Nephron progenitor cell (in vitro differentiated cells): ENCODE results near the gene FAM177A1.
A peak's percentile ranks its signal among the peaks of the same experiment; 100 is the strongest.
"Not testable (repeated sequence)": the region's sequence is repeated elsewhere in the genome, so short reads cannot be mapped to it uniquely, and the experiment has no call there.

ENCODE experiments used
- DNase-seq: peaks from one replicate; pipeline ENCODE4 v3.0.0; 2021
- H3K27ac Mint-ChIP-seq: 2 replicates; pipeline ENCODE4 v1.8.0; 2021; ENCODE audit warnings: mild to moderate bottlenecking, moderate library complexity, mixed read lengths
- H3K27me3 Mint-ChIP-seq: 2 replicates; pipeline ENCODE4 v1.8.0; 2021; ENCODE audit warnings: mild to moderate bottlenecking, low read depth, mixed read lengths; ENCODE audit not compliant: poor library complexity
- H3K36me3 Mint-ChIP-seq: 2 replicates; pipeline ENCODE4 v1.8.0; 2021; ENCODE audit warnings: low read depth, mixed read lengths
- H3K4me1 Mint-ChIP-seq: 2 replicates; pipeline ENCODE4 v1.8.0; 2021; ENCODE audit warnings: mixed read lengths
- H3K4me3 Mint-ChIP-seq: 2 replicates; pipeline ENCODE4 v1.8.0; 2021; ENCODE audit warnings: mild to moderate bottlenecking, moderate library complexity, mixed read lengths
- H3K9me3 Mint-ChIP-seq: 2 replicates; pipeline ENCODE4 v1.8.0; 2021; ENCODE audit warnings: mild to moderate bottlenecking, moderate library complexity, mixed read lengths
- TF ChIP-seq, protein P1 (sequence below): fragments of 200-600 bp; sonication (generic); IDR thresholded peaks from 2 replicates; pipeline ENCODE4 v1.5.0; 2021; ENCODE audit warnings: antibody characterized with exemption

Gene FAM177A1

DNA sequence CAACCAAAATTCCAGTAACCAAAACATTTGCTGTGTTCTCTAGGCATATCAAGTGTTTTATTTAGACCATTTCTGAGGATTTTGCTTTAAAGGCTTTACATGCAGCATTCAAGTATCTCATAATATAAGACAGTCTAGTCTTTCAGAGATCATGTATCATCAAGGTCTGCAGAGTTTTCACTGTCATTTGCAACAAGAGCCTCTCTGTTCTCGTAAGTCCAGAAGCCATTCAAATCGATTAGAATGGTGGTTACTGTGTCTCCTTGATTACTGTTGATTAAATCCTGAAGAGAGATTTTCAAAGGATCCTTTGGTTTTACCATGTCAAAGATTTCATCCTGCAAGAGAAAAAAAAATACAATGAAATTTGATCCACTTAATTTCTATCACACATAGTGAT lies 39.4 kb downstream of the FAM177A1 start:
- TF ChIP-seq, protein P1, sequence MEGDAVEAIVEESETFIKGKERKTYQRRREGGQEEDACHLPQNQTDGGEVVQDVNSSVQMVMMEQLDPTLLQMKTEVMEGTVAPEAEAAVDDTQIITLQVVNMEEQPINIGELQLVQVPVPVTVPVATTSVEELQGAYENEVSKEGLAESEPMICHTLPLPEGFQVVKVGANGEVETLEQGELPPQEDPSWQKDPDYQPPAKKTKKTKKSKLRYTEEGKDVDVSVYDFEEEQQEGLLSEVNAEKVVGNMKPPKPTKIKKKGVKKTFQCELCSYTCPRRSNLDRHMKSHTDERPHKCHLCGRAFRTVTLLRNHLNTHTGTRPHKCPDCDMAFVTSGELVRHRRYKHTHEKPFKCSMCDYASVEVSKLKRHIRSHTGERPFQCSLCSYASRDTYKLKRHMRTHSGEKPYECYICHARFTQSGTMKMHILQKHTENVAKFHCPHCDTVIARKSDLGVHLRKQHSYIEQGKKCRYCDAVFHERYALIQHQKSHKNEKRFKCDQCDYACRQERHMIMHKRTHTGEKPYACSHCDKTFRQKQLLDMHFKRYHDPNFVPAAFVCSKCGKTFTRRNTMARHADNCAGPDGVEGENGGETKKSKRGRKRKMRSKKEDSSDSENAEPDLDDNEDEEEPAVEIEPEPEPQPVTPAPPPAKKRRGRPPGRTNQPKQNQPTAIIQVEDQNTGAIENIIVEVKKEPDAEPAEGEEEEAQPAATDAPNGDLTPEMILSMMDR, result no peak
- Mint-ChIP-seq H3K27me3 (no peaks in the 10 kb centered on the region), H3K27ac (peak overlapping the region; percentile 43), H3K4me1 (no peaks in the 10 kb centered on the region), H3K9me3 (no peaks in the 10 kb centered on the region), H3K4me3 (no peak overlapping the region), H3K36me3 (peaks cover 55% of the 10 kb centered on the region)
- DNase-seq, result no peak

DNA sequence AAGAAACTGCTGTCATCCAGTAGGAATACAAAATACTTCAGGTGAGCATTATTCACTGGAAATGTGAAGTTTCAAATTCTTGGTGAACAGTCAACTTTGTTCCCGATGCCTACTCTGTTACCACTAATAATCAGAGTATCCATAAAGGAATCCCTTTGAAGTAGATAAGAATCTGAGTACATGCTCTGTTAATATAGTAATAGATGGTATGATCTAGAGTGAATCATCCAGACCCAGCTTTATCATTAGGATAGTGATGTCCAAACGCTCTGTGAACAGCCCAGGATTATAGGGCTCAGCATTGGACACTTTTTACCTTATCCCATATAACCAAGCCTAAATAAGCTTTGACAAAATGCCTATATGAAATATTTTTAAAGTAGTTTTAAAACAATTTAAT lies 42.4 kb downstream of the FAM177A1 start:
- Mint-ChIP-seq H3K36me3 (peaks cover 71% of the 10 kb centered on the region), H3K4me3 (no peak overlapping the region), H3K27me3 (peaks cover 4% of the 10 kb centered on the region), H3K9me3 (peaks cover 15% of the 10 kb centered on the region), H3K4me1 (no peaks in the 10 kb centered on the region), H3K27ac (peak overlapping the region; percentile 33)
- DNase-seq, result no peak
- TF ChIP-seq, protein P1, result no peak

DNA sequence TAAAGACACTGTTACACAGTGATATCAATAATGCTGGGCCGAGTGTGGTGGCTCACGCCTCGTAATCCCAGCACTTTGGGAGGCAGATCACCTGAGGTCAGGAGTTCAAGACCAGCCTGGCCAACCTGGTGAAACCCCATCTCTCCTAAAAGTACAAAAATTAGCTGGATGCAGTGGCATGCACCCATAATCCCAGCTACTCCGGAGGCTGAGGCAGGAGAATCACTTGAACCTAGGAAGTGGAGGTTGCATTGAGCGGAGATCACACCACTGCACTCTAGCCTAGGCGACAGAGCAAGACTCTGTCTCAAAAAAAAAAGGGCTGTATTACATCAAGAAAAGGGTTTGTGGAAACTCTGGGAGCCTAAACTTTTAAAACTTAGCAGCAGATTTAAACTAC lies 48.6 kb downstream of the FAM177A1 start:
- not testable (repeated sequence) for H3K27me3 Mint-ChIP-seq, H3K27ac Mint-ChIP-seq, DNase-seq, H3K4me3 Mint-ChIP-seq, H3K4me1 Mint-ChIP-seq
- Mint-ChIP-seq H3K36me3 (peaks cover 79% of the 10 kb centered on the region), H3K9me3 (peaks cover 15% of the 10 kb centered on the region)

DNA sequence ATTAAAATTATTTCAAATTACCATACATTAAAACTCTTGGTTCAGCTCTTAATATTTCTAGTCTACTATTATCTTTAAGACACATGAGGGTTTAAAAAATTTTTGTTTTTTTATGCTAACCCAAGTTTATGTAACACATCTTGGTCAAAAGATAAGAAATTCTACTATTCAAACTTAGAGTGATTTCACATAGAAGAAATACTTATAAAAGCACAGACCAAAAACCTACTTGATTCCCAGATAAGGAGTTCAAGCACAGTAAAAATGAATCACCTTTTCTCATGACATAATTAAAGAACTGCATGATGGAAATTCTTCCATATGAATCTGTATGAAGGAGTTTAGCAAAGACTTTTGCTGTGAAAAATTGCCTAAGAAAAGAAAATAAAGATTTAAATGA lies 61.8 kb downstream of the FAM177A1 start:
- no peak overlapping the region for H3K27ac Mint-ChIP-seq
- H3K27me3 Mint-ChIP-seq, result no peaks in the 10 kb centered on the region
- peaks cover 57% of the 10 kb centered on the region for H3K36me3 Mint-ChIP-seq
- DNase-seq, result no peak
- no peak overlapping the region for H3K4me3 Mint-ChIP-seq
- H3K9me3 Mint-ChIP-seq, result peaks cover 18% of the 10 kb centered on the region
- no peaks in the 10 kb centered on the region for H3K4me1 Mint-ChIP-seq
- TF ChIP-seq, protein P1, result no peak

DNA sequence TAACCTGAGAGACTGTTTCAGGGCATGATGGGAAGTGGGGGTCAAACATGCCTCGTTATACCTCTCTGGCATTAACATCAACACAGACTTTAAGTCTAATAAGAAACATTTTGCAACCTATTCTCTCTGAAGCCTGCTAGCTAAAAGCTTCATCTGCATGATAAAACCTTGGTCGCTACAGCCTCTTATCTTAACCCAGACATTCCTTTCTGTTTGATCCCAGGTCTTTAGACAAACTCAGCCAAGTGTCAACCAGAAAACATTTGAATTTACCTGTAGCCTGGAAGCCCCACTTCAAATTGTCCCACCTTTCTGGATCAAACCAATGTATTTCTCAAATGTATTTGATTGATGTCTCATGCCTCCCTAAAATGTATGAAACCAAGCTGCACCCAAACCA lies 66.6 kb downstream of the FAM177A1 start:
- no peaks in the 10 kb centered on the region for H3K4me1 Mint-ChIP-seq

DNA sequence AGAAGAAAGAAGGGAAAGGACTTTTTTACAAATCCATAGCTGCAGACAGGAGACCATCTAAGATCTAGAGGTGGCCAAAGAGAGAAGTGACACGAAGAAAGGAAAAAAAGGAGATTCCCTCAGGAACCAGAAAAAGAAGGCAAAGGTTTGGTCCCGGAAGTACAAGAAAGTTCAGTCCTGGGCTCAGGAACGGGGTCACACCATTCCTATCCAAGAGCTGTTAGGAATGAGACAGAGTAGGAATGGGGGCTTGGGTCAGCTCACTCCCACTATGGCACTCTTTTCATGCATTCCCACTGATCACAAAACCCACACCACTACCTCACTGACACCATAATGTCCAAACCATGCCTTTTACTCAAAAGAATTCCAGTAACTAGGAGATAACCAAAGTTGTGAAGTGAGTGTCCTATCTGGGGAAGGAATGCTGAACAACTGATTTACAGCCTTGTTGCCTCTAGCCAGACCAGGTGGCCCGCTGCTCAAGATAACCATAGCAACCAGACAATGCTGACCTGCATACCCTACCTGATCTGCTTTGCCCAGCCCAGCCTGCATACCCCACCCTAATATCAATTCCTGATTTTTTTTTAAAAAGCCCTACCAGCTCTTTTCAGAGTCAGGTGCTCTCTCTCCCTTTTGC lies 67.4 kb downstream of the FAM177A1 start:
- TF ChIP-seq, protein P1, result no peak
- Mint-ChIP-seq H3K4me1 (no peaks in the 10 kb centered on the region), H3K27me3 (peaks cover 3% of the 10 kb centered on the region), H3K27ac (peak overlapping the region; percentile 27), H3K4me3 (no peak overlapping the region), H3K9me3 (peaks cover 18% of the 10 kb centered on the region), H3K36me3 (peaks cover 81% of the 10 kb centered on the region)
- DNase-seq, result no peak

More for the DNA sequence above, 66.6 kb downstream of the FAM177A1 start:
- Mint-ChIP-seq H3K4me3 (no peak overlapping the region), H3K36me3 (peaks cover 75% of the 10 kb centered on the region), H3K9me3 (peaks cover 18% of the 10 kb centered on the region), H3K27me3 (peaks cover 3% of the 10 kb centered on the region), H3K27ac (peak overlapping the region; percentile 27)
- DNase-seq, result no peak
- TF ChIP-seq, protein P1, result no peak
